GM18861 (cell line): ENCODE results near the gene EHMT2.

Experiments used
- ATAC-seq: cut with Tn5 transposase; IDR thresholded peaks from one replicate; pipeline ENCODE4 v1.9.1; 2021; ENCODE audit not compliant: unreplicated experiment

The EHMT2 gene

GRCh38 chr6:31892821-31893220, 4.7 kb downstream of the EHMT2 start:
- ATAC-seq = no peak

GRCh38 chr6:31889331-31889972, 8.0 kb downstream of the EHMT2 start:
- no peak for ATAC-seq

GRCh38 chr6:31888276-31889258, 8.9 kb downstream of the EHMT2 start:
- no peak for ATAC-seq

- ATAC-seq = no peak
These were observed 10.1 kb downstream of the EHMT2 start for GRCh38 chr6:31887173-31888007.

- no peak for ATAC-seq
These were observed 10.9 kb downstream of the EHMT2 start for GRCh38 chr6:31886541-31886991.

DNA sequence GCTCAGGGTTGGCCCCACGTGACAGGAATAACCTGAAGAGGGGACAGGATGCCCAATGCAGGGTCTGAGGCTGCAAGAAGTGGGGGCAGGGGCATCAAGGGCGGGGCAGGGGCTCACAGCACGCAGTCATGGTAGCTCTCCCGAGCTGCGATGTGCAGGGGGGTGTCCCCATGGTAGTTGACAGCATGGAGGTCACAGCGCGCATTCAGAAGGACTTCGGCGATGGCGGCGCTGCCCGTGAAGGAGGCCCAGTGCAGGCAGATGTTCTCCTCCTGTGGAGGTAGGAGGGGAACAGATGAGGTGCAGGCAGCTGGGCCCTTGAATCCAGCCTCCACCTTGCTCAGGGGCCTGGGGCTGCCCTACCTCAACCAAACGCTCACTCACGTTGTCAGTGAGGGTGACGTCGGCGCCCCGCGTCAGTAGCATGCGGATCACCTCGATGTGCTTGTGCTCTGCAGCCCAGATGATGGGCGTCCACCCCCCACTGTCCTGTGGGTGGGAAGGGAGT, 12.9 kb downstream of the EHMT2 start:
- ATAC-seq = no peak

GRCh38 chr6:31883676-31884075, 13.8 kb downstream of the EHMT2 start:
- no peak for ATAC-seq

- ATAC-seq = no peak
These were observed 15.2 kb downstream of the EHMT2 start for GRCh38 chr6:31882344-31882743.

DNA sequence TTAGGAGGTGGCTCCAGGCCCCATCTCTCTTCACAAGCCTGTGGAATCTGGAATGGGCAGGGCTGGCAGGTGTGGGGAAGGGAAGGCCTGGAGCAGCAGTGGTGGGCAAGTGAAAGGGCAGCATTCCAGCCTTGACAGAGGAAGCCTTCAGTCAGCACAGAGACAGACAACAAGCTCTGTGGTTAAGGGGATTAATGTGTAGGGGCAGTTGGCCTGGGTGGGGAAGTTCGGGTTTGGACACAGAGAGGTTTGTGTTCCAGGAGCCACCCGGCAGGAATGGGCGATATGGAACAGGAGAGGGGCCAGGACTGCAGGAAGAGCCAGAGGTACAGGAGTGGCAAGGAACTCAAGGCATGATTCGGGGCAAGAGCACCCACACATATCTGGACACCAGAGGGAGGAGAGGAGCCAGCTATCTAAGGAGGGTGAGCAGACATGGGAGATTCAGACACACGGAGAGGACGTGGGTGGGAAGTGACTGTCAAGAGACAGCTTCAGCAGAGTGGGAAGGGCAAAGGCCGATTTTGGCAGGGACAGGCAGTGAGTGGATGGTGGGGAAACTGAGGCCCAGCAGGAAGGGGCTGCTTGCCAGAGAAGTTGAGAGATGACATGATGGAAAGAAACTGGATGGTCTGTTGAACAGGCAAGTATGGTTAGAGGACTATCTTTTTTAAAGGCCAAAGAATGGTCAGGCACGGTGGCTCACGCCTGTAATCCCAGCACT, 16.2 kb downstream of the EHMT2 start:
- no peak for ATAC-seq

GRCh38 chr6:31880616-31881015, 16.9 kb downstream of the EHMT2 start:
- ATAC-seq = no peak

DNA sequence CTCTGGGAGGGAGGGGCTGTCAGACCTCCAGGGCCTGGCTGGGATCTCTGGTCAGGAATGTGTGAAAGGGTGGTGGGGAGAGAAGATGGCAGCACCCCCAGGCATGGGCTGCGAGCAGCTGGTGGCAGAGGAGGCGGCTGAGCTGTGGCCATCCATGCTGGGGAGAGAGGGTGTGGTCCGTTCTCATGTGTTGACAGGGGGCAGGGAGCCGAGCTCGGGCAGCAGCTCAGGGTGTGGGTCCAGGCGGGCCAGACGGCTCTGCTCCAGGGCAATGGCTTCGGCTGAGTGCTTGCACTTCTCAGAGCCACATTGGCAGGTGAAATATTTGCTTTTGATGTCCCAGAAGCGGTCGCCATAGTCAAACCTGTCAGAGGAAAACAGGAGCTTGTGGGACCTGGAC, 17.6 kb downstream of the EHMT2 start:
- no peak for ATAC-seq

- ATAC-seq = no peak
These were observed 18.4 kb downstream of the EHMT2 start for GRCh38 chr6:31879143-31879542.

- no peak for ATAC-seq
These were observed 18.8 kb downstream of the EHMT2 start, which contains the start of gene SLC44A4 for GRCh38 chr6:31878726-31879125. SLC44A4 (minus strand) TSS chr6:31878997; CDS start chr6:31878980, 17 bp downstream.

- no peak for ATAC-seq
These were observed 19.3 kb downstream of the EHMT2 start for GRCh38 chr6:31878222-31878621.

DNA sequence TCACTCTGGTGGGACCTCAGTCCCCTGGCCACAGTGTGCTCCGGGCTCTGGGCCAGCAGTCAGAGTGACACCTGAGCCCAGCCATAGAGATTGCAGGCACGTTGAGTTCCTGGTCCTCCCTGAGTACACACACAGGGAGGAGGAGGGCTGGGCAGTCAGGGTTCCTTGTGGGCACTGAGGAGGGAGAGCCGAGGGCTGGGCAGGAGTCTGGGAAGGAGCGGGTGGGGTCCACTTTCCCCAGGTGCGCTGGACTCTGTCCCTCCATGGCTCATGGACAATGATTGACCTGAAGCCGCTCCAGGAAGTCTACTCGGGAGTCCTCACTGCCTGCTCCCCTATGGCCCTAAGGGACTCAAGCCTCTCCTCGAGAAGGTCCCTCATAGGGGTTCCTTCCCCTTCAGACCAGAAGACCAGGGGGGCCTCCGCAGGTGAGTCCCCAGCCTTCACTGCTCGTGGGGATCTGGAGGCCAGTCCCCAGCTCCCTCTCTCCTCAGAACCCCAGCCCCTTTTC, 19.8 kb downstream of the EHMT2 start:
- no peak for ATAC-seq

- no peak for ATAC-seq
These were observed 20.3 kb downstream of the EHMT2 start for GRCh38 chr6:31877125-31877650.

DNA sequence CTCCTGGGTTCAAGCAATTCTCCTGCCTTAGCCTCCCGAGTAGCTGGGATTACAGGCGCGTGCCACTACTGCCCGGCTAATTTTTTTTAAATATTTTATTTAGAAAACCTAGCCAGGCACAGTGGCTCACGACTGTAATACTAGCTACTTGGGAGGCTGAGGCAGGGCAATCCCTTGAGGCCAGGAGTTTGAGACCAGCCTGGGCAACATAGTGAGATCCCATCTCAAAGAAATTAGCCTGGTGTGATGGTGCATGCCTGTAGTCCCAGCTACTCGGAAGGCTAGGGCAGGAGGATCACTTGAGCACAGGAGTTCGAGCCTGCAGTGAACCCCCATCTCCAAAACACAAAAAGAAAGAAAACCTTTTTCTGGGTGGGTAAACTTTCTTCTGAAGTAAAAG, 21.1 kb downstream of the EHMT2 start:
- ATAC-seq = no peak

DNA sequence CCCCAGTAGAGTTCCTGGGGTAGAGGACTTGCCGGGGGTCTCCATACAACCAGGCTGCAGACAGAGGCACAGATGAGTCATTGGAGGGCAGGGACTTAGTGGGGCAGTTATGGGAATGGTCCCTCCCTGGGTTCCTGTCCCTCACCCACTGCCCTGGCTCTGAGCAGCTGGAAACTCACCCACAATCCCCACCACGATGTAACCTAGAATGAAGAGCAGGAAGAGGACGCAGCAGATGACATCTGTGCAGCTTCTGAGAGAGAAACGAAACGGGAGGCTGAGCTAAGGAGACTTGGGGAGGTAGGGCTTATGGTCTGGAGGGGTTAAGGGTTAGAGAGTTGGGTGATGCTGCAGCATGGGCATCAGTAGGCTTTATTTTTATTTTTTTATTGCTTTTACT, 21.6 kb downstream of the EHMT2 start:
- ATAC-seq = no peak

GRCh38 chr6:31874836-31875572, 22.5 kb downstream of the EHMT2 start:
- no peak for ATAC-seq
